OCI-LY1 (cell line): ENCODE data around the gene SLC7A14.

Experiments used
- H2AFZ ChIP-seq: fragments of 200-600 bp; sonication (generic), shearing (Covaris generic); 2 replicates; pipeline ENCODE4 v1.6.0; 2014; ENCODE audit warnings: antibody characterized with exemption, mild to moderate bottlenecking, low read length
- H3F3A ChIP-seq: fragments of 200-600 bp; sonication (generic), shearing (Covaris generic); 2 replicates; pipeline ENCODE4 v1.6.0; 2014; ENCODE audit warnings: mild to moderate bottlenecking, antibody characterized with exemption, low read length, moderate library complexity; ENCODE audit not compliant: insufficient read depth
- H3K27ac ChIP-seq: fragments of 200-600 bp; sonication (generic); 2 replicates; pipeline ENCODE4 v1.5.1; 2014; ENCODE audit warnings: low read length, mixed run types, mild to moderate bottlenecking, low read depth; ENCODE audit not compliant: poor library complexity, severe bottlenecking
- H3K27me3 ChIP-seq: fragments of 200-600 bp; sonication (generic); 2 replicates; pipeline ENCODE4 v1.6.0; 2014; ENCODE audit warnings: antibody characterized with exemption, mild to moderate bottlenecking, low read length, moderate library complexity; ENCODE audit not compliant: insufficient read depth
- H3K36me3 ChIP-seq: fragments of 200-600 bp; sonication (generic); 2 replicates; pipeline ENCODE4 v1.6.1; 2014; ENCODE audit warnings: mild to moderate bottlenecking, antibody characterized with exemption, low read length, moderate library complexity, mixed read lengths; ENCODE audit not compliant: insufficient read depth
- H3K4me1 ChIP-seq: fragments of 200-600 bp; sonication (generic); 2 replicates; pipeline ENCODE4 v1.5.1; 2014; ENCODE audit warnings: mild to moderate bottlenecking, low read length, moderate library complexity; ENCODE audit not compliant: insufficient read depth, severe bottlenecking
- H3K4me2 ChIP-seq: fragments of 200-600 bp; sonication (generic), shearing (Covaris generic); 2 replicates; pipeline ENCODE4 v1.6.1; 2014; ENCODE audit warnings: low read length
- H3K4me3 ChIP-seq: fragments of 200-600 bp; sonication (generic); 2 replicates; pipeline ENCODE4 v1.5.1; 2014; ENCODE audit warnings: low read length, low read depth, mild to moderate bottlenecking, mixed read lengths; ENCODE audit not compliant: poor library complexity, severe bottlenecking
- H3K79me2 ChIP-seq: fragments of 200-600 bp; shearing (Covaris generic); 2 replicates; pipeline ENCODE4 v1.6.1; 2016; ENCODE audit warnings: mixed run types, low read length, mixed read lengths; ENCODE audit not compliant: insufficient read depth
- H3K9ac ChIP-seq: fragments of 200-600 bp; sonication (generic), shearing (Covaris generic); 2 replicates; pipeline ENCODE4 v1.6.1; 2014; ENCODE audit warnings: mild to moderate bottlenecking, low read length, mixed read lengths
- H3K9me2 ChIP-seq: fragments of 200-600 bp; sonication (generic), shearing (Covaris generic); 2 replicates; pipeline ENCODE4 v1.6.1; 2014; ENCODE audit warnings: low read depth, mild to moderate bottlenecking, low read length, mixed read lengths
- H3K9me3 ChIP-seq: fragments of 200-600 bp; shearing (Covaris generic); 2 replicates; pipeline ENCODE4 v1.6.1; 2014; ENCODE audit warnings: low read length, mixed read lengths
- H4K20me1 ChIP-seq: fragments of 200-600 bp; sonication (generic), shearing (Covaris generic); 2 replicates; pipeline ENCODE4 v1.6.0; 2016; ENCODE audit warnings: mild to moderate bottlenecking, low read length; ENCODE audit not compliant: insufficient read depth
- CTCF ChIP-seq: fragments of 200-600 bp; sonication (generic), shearing (Covaris generic); IDR thresholded peaks from 2 replicates; pipeline ENCODE4 v1.5.1; 2017; ENCODE audit warnings: mild to moderate bottlenecking, antibody characterized with exemption, low read length, moderate library complexity, mixed read lengths
- EZH2 ChIP-seq: fragments of 200-600 bp; sonication (generic), shearing (Covaris generic); IDR thresholded peaks from 2 replicates; pipeline ENCODE4 v1.8.0; 2017; ENCODE audit warnings: borderline replicate concordance, mixed run types, mild to moderate bottlenecking, antibody characterized with exemption, low read length, moderate library complexity, mixed read lengths

Gene SLC7A14

GRCh38 chr3:170623524-170623923 lies 37.6 kb upstream of the SLC7A14 start:
- no peaks in the 10 kb centered on the region for H3K9me3 ChIP-seq
- no peaks in the 10 kb centered on the region for H3F3A ChIP-seq
- no peak overlapping the region for H3K27ac ChIP-seq
- H3K4me1 ChIP-seq: no peaks in the 10 kb centered on the region
- no peaks in the 10 kb centered on the region for H3K79me2 ChIP-seq
- TF ChIP-seq CTCF (no peak), EZH2 (no peak)
- no peaks in the 10 kb centered on the region for H4K20me1 ChIP-seq
- H2AFZ ChIP-seq: no peak overlapping the region
- H3K9me2 ChIP-seq: no peaks in the 10 kb centered on the region
- H3K4me3 ChIP-seq: no peak overlapping the region
- no peak overlapping the region for H3K9ac ChIP-seq
- H3K27me3 ChIP-seq: no peaks in the 10 kb centered on the region
- H3K36me3 ChIP-seq: no peaks in the 10 kb centered on the region
- no peak overlapping the region for H3K4me2 ChIP-seq

DNA sequence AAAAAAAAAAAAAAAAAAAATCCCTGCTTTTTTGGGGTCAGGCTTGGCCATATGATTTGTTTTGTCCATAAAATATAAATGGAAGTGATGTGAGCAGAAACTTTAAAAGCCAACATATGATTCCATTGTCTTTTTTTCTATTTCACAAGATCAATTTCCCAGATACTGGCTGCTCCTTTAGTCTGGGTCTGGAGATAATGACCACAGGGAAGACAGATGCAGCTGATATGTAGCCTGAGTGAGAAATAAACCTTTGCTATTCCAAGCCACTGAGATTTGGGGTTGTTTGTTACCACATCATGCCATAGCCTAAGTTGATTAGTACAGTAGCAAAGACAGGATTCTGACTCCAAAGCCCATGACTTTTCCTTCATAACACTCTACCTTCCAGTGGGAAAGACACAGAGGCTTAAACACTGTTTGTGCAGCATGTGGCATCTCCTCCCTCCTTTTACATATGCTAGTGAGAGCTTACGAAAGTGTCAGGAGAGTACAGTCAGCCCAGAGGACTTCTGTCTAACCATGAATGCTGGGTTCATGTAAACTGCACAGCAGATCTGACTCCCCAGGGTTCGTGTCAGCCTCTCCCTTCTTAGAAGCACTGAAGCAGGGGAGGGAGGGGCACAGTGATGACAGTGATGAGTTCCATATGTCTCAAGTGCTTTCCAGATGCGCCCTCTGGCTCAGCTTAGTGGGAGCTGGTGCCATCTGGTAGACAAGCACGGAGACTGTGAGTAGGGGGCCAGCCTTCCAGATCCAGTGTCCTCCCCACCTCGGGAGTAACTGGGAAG lies 36.7 kb upstream of the SLC7A14 start:
- Histone ChIP-seq H3K36me3 (no peaks in the 10 kb centered on the region), H3K4me1 (no peaks in the 10 kb centered on the region), H3K4me2 (no peak overlapping the region), H3K9ac (no peak overlapping the region), H4K20me1 (no peaks in the 10 kb centered on the region), H3F3A (no peaks in the 10 kb centered on the region), H3K79me2 (no peaks in the 10 kb centered on the region), H3K27me3 (no peaks in the 10 kb centered on the region), H3K27ac (no peak overlapping the region), H3K9me2 (no peaks in the 10 kb centered on the region), H3K4me3 (no peak overlapping the region), H3K9me3 (no peaks in the 10 kb centered on the region), H2AFZ (no peak overlapping the region)
- TF ChIP-seq CTCF (no peak), EZH2 (no peak)

GRCh38 chr3:170621256-170621655 lies 35.4 kb upstream of the SLC7A14 start:
- Histone ChIP-seq H3K27ac (no peak overlapping the region), H3K4me2 (no peak overlapping the region), H3K27me3 (no peaks in the 10 kb centered on the region), H3K4me3 (no peak overlapping the region), H3K9me3 (no peaks in the 10 kb centered on the region), H2AFZ (no peak overlapping the region), H3K9me2 (no peaks in the 10 kb centered on the region), H4K20me1 (no peaks in the 10 kb centered on the region), H3K9ac (no peak overlapping the region), H3K79me2 (no peaks in the 10 kb centered on the region), H3K36me3 (no peaks in the 10 kb centered on the region), H3K4me1 (no peaks in the 10 kb centered on the region), H3F3A (no peaks in the 10 kb centered on the region)
- TF ChIP-seq EZH2 (no peak), CTCF (no peak)
